HEK293T (cell line): ENCODE results near the gene SPOCD1.

Experiments used
- CTCF ChIA-PET: fragments of 350-600 bp; formaldehyde crosslinking; extraction: SDS; loops from one replicate; lab custom pipeline; 2021; ENCODE audit warnings: antibody characterized with exemption, inconsistent platforms; lab: Yijun Ruan, JAX
- POLR2A ChIA-PET: fragments of 350-600 bp; formaldehyde crosslinking; extraction: SDS; loops from one replicate; lab custom pipeline; 2020; ENCODE audit warnings: antibody characterized with exemption, inconsistent platforms; lab: Yijun Ruan, JAX
- DNase-seq: peaks from one replicate; pipeline ENCODE4 v3.0.0; 2012; ENCODE audit warnings: mixed read lengths; ENCODE audit errors: extremely low spot score
- ARNT ChIP-seq: fragments of 450-650 bp; IDR thresholded peaks from 2 replicates; pipeline ENCODE4 v1.6.1; 2017; ENCODE audit warnings: mild to moderate bottlenecking
- BHLHE40 ChIP-seq: fragments of 450-650 bp; IDR thresholded peaks from 2 replicates; pipeline ENCODE4 v1.6.1; 2016; ENCODE audit warnings: mild to moderate bottlenecking, moderate library complexity, borderline replicate concordance
- CTBP1 ChIP-seq: fragments of 450-650 bp; IDR thresholded peaks from 2 replicates; pipeline ENCODE4 v1.6.1; 2016; ENCODE audit warnings: borderline replicate concordance
- ELF4 ChIP-seq: fragments of 450-650 bp; IDR thresholded peaks from 2 replicates; pipeline ENCODE4 v1.6.1; 2017; ENCODE audit warnings: antibody characterized with exemption
- FOXA1 ChIP-seq: fragments of 450-650 bp; IDR thresholded peaks from 2 replicates; pipeline ENCODE4 v1.6.1; 2016; ENCODE audit warnings: mild to moderate bottlenecking
- FOXK2 ChIP-seq: fragments of 450-650 bp; IDR thresholded peaks from 2 replicates; pipeline ENCODE4 v1.6.1; 2016; ENCODE audit warnings: mild to moderate bottlenecking
- FOXM1 ChIP-seq: fragments of 450-650 bp; IDR thresholded peaks from 2 replicates; pipeline ENCODE4 v1.6.1; 2017; ENCODE audit warnings: mild to moderate bottlenecking, borderline replicate concordance
- HDGF ChIP-seq: fragments of 450-650 bp; IDR thresholded peaks from 2 replicates; pipeline ENCODE4 v1.6.1; 2017; ENCODE audit warnings: antibody characterized with exemption, borderline replicate concordance
- L3MBTL2 ChIP-seq: fragments of 450-650 bp; conservative IDR thresholded peaks from 2 replicates; pipeline ENCODE4 v1.6.1; 2016; ENCODE audit warnings: mild to moderate bottlenecking
- LEF1 ChIP-seq: fragments of 450-650 bp; IDR thresholded peaks from 2 replicates; pipeline ENCODE4 v1.6.1; 2017; ENCODE audit warnings: mild to moderate bottlenecking, borderline replicate concordance
- NFRKB ChIP-seq: fragments of 450-650 bp; IDR thresholded peaks from 2 replicates; pipeline ENCODE4 v1.6.1; 2016; ENCODE audit warnings: mild to moderate bottlenecking, moderate library complexity
- SP1 ChIP-seq: fragments of 450-650 bp; IDR thresholded peaks from 2 replicates; pipeline ENCODE4 v1.6.1; 2017
- SUZ12 ChIP-seq: fragments of 450-650 bp; IDR thresholded peaks from 2 replicates; pipeline ENCODE4 v1.6.1; 2016; ENCODE audit warnings: mild to moderate bottlenecking
- TARDBP ChIP-seq: fragments of 450-650 bp; IDR thresholded peaks from 2 replicates; pipeline ENCODE4 v1.6.1; 2016
- ZNF384 ChIP-seq: fragments of 450-650 bp; IDR thresholded peaks from 2 replicates; pipeline ENCODE4 v1.6.1; 2016
- TF ChIP-seq, protein P1 (sequence below): fragments of 450-650 bp; IDR thresholded peaks from 2 replicates; pipeline ENCODE4 v1.6.1; 2016

The SPOCD1 gene

DNA sequence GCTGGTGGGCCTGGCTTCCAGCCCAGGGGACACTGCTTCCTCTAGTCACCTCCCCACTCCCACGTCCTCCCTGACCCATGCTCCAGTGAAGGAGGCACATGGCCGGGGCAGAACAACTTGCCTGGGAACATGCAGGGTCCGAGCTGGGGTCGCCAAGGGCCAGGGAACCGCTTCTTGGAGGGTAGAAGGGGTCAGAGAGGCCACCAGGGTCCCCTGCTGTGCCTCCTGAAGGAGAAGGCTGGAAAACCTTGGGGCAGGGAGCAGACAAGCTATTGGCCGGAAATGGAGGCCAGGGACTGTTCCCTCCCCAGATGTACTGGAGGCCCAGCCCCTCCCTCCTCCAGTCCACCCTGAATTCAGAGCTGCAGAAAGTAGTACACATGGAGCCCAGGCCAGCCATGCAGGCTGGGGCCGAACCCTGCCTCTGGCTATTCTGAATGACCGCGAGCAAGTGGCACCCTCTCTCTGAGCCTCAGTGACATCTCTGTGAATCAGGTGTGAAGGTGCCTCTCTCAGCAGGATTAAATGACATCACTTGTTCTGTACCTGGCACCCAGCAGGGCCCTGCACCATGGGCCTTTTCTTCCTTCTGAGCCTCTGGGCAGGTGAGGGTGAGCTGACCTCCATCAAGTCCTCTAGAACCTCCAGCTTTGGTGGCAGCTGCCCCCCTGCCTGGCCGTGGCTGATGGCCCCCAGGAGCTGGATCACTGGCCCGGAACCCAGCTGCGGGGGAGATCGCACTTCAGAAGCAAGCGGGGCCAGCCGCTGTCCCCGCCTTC, 15.7 kb downstream of the SPOCD1 start:
- CTCF ChIA-PET: interaction anchor here (1.1 to 3.7 kb wide), 2 partner anchors 11 to 16 kb away, joined by 3 to 21 read pairs; partner anchors contain the start of gene SPOCD1
- POLR2A ChIA-PET: no interaction called here
- TF ChIP-seq ELF4 (no peak), BHLHE40 (no peak), LEF1 (no peak), HDGF (no peak)
- no peak for DNase-seq

DNA sequence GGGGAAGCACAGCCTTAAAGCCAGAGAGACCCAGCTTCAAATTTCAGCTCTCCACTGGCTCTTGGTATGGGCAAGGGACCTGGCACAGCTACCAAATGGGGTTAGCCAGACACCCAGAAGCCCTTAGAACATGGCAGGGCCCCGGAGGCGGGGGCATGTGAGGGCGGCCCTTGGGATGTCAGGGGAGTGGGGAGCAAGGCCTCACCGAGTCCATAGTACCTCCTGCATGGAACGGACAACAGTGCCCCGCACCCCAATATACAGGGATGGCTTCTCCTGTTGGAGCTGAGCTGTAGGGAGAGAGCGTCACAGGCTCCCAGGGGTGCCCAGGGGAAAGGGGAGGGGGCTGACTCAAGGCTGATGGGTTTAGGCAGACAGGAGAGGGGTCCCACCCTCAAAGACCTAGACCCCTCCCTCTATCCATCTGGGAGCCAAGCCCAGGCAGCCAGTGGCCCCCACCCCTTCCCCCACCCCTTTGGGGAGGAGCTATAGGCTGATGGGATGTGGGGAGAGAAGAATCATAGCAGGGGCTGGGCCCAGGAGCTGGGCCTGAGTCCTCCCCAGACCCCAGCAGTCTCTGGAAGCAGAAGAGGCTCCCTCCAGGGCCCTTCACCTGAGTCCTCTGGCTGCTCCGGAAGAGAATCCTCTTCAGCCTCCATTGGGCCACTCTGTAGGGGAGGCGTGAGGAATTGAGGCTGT, 16.5 kb downstream of the SPOCD1 start:
- TF ChIP-seq L3MBTL2 (no peak), FOXM1 (no peak), NFRKB (no peak), SP1 (no peak), HDGF (no peak), FOXK2 (no peak), ELF4 (no peak), CTBP1 (no peak), LEF1 (no peak), ZNF384 (no peak), SUZ12 (no peak), BHLHE40 (no peak), ARNT (no peak), FOXA1 (no peak), TARDBP (no peak)
- TF ChIP-seq, protein P1, sequence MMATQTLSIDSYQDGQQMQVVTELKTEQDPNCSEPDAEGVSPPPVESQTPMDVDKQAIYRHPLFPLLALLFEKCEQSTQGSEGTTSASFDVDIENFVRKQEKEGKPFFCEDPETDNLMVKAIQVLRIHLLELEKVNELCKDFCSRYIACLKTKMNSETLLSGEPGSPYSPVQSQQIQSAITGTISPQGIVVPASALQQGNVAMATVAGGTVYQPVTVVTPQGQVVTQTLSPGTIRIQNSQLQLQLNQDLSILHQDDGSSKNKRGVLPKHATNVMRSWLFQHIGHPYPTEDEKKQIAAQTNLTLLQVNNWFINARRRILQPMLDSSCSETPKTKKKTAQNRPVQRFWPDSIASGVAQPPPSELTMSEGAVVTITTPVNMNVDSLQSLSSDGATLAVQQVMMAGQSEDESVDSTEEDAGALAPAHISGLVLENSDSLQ: no peak

DNA sequence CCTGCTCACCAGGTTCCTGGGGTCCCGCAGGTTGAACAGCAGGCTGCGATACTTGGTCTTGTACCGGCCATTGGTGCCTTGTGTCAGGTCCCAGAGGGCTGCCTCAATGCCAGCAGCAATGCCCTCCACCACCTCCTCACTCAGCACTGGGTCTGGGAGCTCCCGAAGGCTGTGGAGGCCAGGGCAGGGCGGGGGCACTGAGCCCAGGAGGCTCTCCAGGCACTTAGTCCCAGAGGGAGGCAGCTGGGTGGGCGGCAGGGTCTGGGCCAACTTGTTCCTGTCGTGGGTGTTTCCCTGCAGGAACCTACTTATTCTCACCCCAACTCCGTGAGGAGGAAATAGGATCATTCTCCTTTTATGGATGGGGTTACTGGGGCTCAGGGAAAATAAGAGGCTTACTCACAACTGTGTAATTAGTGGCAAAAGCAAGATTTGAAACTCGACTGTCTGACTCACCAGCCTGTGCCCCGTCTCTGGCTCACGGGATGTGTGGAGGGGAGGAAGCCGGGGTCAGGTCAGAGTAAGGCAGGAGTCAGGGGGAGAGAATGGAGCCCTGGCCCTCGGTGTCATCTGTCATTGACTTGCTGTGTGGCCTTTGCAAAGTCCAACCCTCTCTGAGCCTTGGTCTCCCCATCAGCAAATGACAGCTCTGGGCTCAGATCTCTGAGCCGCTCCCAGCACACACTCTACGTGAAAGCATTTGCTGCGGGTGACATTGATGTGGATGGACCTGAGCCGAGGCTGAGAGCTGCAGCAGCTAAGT, 17.2 kb downstream of the SPOCD1 start:
- ChIA-PET CTCF (interaction anchor here (0.6 to 3.7 kb wide), 2 partner anchors 10 to 224 kb away, joined by 6 to 21 read pairs; no protein-coding TSS in a partner anchor), POLR2A (no interaction called here)
- TF ChIP-seq ELF4: no peak
- no peak for TF ChIP-seq ARNT
- no peak for TF ChIP-seq TARDBP
- TF ChIP-seq, protein P1: no peak
- DNase-seq: no peak

More for the DNA sequence above, 16.5 kb downstream of the SPOCD1 start:
- no peak for DNase-seq
- ChIA-PET POLR2A (no interaction called here), CTCF (interaction anchor here (1.1 to 3.7 kb wide), 2 partner anchors 10 to 16 kb away, joined by 3 to 21 read pairs; partner anchors contain the start of gene SPOCD1)

DNA sequence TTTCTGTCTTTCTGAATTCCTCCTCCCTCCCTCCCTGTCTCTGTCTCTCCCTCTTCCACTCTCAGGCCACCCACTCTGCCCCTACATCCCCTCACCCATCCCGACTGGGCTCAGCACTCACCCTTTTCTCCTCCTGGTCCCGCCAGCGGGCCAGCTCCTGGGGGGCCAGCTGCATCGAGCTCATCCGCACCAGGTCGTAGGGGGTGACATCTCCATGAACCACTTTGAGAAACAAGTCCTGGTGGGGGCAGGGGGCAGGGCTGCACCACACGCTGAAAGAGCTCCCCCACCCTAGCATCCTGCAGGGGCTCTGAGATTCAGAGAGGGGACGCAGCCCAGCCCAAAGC, 17.8 kb downstream of the SPOCD1 start:
- CTCF ChIA-PET: interaction anchor here (0.8 to 3.7 kb wide), 2 partner anchors 9 to 1095 kb away, joined by 3 to 21 read pairs; no protein-coding TSS in a partner anchor
- no peak for DNase-seq
- TF ChIP-seq, protein P1: no peak
- TF ChIP-seq CTBP1 (no peak), SP1 (no peak), L3MBTL2 (no peak)
- POLR2A ChIA-PET: no interaction called here

DNA sequence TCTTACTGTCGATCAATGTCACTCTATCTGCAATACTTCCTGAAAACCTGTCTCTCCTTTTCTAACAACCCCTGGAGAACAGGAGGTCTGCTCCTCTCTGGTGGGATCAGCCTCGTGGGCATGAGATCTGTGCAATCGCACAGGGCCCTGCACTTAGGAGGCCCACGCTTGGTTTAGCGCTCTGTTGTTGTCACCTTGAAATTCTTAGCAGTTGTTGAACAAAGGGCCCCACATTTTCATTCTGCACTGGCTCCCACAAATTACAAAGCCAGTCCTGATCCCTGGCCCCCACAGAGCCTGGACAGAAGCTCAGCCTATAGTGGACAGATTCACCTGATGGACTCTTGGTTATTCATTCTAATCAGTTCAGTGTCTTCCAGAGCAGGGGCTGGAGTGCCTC, 18.6 kb downstream of the SPOCD1 start:
- ChIA-PET CTCF (interaction anchor here (0.8 to 3.7 kb wide), 2 partner anchors 8 to 1096 kb away, joined by 3 to 21 read pairs; no protein-coding TSS in a partner anchor), POLR2A (no interaction called here)
- DNase-seq: no peak
- TF ChIP-seq ZNF384 (no peak), NFRKB (no peak), ARNT (no peak), L3MBTL2 (no peak), SUZ12 (no peak), FOXA1 (no peak), TARDBP (no peak), LEF1 (no peak), BHLHE40 (no peak), ELF4 (no peak), SP1 (no peak), FOXM1 (no peak), HDGF (no peak), CTBP1 (no peak), FOXK2 (no peak)
- TF ChIP-seq, protein P1: no peak
